ENCODE results near the gene ZNF441.

GRCh38 chr19:11729586-11729985 is 37.2 kb upstream of the ZNF441 start:
- TF ChIP-seq POLR2A (IDR thresholded peaks at IDR 0.05; ENCODE audit: low read length): no peak
- TF ChIP-seq GATA1 (IDR thresholded peaks at IDR 0.05; ENCODE audit: low read depth, low read length): no peak
